ENCODE results near the gene SORCS2. TPM values are rescaled to one million over a fixed set of nuclear protein-coding genes. Genes with fewer than 3 reads are reported as not detected.
A peak's percentile ranks its signal among the peaks of the same experiment; 100 is the strongest.

Gene SORCS2
- total RNA-seq, 2 donors from 2014 or later = not detected

DNA sequence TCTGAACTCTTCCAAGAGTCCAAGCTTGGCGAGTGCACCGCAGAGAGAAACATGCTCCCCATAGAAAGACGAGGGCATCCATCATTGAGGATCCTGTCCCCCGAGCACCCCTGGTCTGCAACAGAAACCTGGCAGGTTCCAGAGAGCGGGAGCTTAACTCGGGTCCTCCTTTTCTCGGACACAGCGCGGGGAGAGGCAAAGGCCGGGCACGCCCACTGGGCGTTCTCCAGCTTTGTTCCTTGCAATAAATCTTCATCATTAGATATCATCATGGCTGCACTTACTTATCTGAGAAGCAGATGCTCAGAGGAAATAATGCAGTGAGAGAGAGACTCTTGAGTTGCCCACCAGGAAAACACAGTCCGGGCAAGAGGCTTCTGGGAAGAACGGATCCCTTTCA lies 332.5 kb downstream of the SORCS2 start:
- peaks cover 68% of the 10 kb centered on the region for H3K27me3 Mint-ChIP-seq
- H3K4me3 Mint-ChIP-seq = peak overlapping the region; percentile 19
- ATAC-seq = no peak
- H3K9me3 ChIP-seq (ENCODE audit: control insufficient read depth, low read length, poor library complexity, severe bottlenecking) = no peaks in the 10 kb centered on the region
- no peak for DNase-seq
- peaks cover 4% of the 10 kb centered on the region for H3K36me3 Mint-ChIP-seq (ENCODE audit: low read depth)
- H3K27ac Mint-ChIP-seq = no peak overlapping the region
- H3K4me1 Mint-ChIP-seq = peaks cover 7% of the 10 kb centered on the region

- no peaks in the 10 kb centered on the region for H3K9me3 ChIP-seq (ENCODE audit: control insufficient read depth, low read length, poor library complexity, severe bottlenecking)
- Mint-ChIP-seq H3K36me3 (ENCODE audit: low read depth) (peaks cover 4% of the 10 kb centered on the region), H3K4me3 (no peak overlapping the region), H3K4me1 (peaks cover 7% of the 10 kb centered on the region), H3K27me3 (peaks cover 68% of the 10 kb centered on the region), H3K27ac (no peak overlapping the region)
- no peak for ATAC-seq
- no peak for DNase-seq
Measured at GRCh38 chr4:7526491-7526890, 334.2 kb downstream of the SORCS2 start.

GRCh38 chr4:7526929-7527535 lies 334.7 kb downstream of the SORCS2 start:
- H3K27ac Mint-ChIP-seq = no peak overlapping the region
- DNase-seq (no peak), ATAC-seq (no peak)
- no peaks in the 10 kb centered on the region for H3K9me3 ChIP-seq (ENCODE audit: control insufficient read depth, low read length, poor library complexity, severe bottlenecking)
- peaks cover 7% of the 10 kb centered on the region for H3K4me1 Mint-ChIP-seq
- no peak overlapping the region for H3K4me3 Mint-ChIP-seq
- H3K36me3 Mint-ChIP-seq (ENCODE audit: low read depth) = peaks cover 4% of the 10 kb centered on the region
- peaks cover 68% of the 10 kb centered on the region for H3K27me3 Mint-ChIP-seq

DNA sequence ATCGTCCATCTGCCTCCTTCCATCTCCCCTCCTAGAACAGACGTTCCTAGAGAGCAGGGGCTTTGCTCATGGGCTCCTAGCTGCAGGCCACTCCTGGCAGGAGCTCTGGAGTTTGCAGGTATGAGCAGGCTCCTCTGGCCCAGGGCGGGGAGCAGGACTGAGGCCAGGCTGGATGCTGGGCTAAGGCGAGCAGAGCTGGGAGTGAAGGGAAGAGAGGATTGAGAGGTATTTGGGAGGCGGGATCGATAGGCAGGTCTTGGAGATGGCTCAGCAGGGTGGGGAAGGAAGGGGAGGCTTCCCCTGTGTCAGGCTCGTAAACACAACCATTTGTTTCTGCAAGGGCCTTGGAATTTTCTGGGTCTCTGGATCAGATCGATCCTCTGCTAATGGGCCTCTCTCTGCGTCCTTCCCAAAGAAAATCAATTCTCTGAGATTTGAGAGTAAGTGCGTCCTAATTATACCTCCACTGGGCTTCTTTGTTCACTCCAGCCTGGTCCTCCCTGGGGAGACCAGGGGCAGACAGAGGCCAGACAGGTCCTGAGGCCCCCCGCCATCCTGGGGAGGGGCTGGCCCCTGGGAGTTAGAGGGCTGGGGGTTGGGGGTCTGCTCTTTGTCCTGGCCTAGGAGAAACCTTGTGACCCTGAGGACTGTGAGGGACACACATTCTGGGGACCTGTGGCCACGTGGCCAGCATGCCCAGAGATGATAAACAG lies 337.2 kb downstream of the SORCS2 start:
- Mint-ChIP-seq H3K27me3 (peaks cover 68% of the 10 kb centered on the region), H3K4me3 (no peak overlapping the region), H3K27ac (no peak overlapping the region), H3K4me1 (peaks cover 3% of the 10 kb centered on the region), H3K36me3 (ENCODE audit: low read depth) (peaks cover 6% of the 10 kb centered on the region)
- ATAC-seq (no peak), DNase-seq (no peak)
- H3K9me3 ChIP-seq (ENCODE audit: control insufficient read depth, low read length, poor library complexity, severe bottlenecking) = no peaks in the 10 kb centered on the region

GRCh38 chr4:7530082-7530481 lies 337.7 kb downstream of the SORCS2 start:
- Mint-ChIP-seq H3K27ac (no peak overlapping the region), H3K4me3 (no peak overlapping the region), H3K36me3 (ENCODE audit: low read depth) (peaks cover 6% of the 10 kb centered on the region), H3K27me3 (peaks cover 62% of the 10 kb centered on the region), H3K4me1 (no peaks in the 10 kb centered on the region)
- H3K9me3 ChIP-seq (ENCODE audit: control insufficient read depth, low read length, poor library complexity, severe bottlenecking) = no peaks in the 10 kb centered on the region
- no peak for DNase-seq
- ATAC-seq = no peak

GRCh38 chr4:7530932-7531639 lies 338.7 kb downstream of the SORCS2 start:
- Mint-ChIP-seq H3K4me3 (no peak overlapping the region), H3K4me1 (no peaks in the 10 kb centered on the region), H3K36me3 (ENCODE audit: low read depth) (peaks cover 4% of the 10 kb centered on the region), H3K27ac (no peak overlapping the region), H3K27me3 (peaks cover 52% of the 10 kb centered on the region)
- ATAC-seq (no peak), DNase-seq (no peak)
- no peaks in the 10 kb centered on the region for H3K9me3 ChIP-seq (ENCODE audit: control insufficient read depth, low read length, poor library complexity, severe bottlenecking)

- Mint-ChIP-seq H3K4me1 (no peaks in the 10 kb centered on the region), H3K27ac (no peak overlapping the region), H3K27me3 (peaks cover 48% of the 10 kb centered on the region), H3K36me3 (ENCODE audit: low read depth) (peaks cover 2% of the 10 kb centered on the region), H3K4me3 (no peak overlapping the region)
- ATAC-seq = no peak
- no peak for DNase-seq
- no peaks in the 10 kb centered on the region for H3K9me3 ChIP-seq (ENCODE audit: control insufficient read depth, low read length, poor library complexity, severe bottlenecking)
Measured at GRCh38 chr4:7531640-7531994, 339.3 kb downstream of the SORCS2 start.

DNA sequence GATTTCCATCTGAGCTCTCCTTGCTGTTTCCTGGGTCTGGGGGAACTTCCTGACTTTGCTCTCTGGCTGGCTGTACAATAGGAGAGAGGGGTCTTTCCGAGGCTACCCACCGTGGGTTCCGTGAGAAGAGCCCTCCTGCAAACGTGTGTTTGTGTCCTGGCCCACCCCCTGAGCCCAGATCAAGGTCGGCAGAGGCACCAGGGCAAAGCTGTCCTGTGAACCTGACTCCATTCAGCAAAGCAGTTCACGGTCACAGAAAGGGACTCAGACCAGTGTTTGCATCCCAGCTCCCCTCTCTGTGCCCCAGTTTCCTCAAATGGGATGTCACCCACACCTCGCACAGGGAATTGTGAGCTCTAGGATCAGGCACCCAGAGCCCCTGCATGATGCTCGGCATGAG lies 339.7 kb downstream of the SORCS2 start:
- H3K27ac Mint-ChIP-seq = no peak overlapping the region
- H3K27me3 Mint-ChIP-seq = peaks cover 47% of the 10 kb centered on the region
- no peak overlapping the region for H3K4me3 Mint-ChIP-seq
- no peaks in the 10 kb centered on the region for H3K4me1 Mint-ChIP-seq
- peaks cover 2% of the 10 kb centered on the region for H3K36me3 Mint-ChIP-seq (ENCODE audit: low read depth)
- ATAC-seq (no peak), DNase-seq (no peak)
- no peaks in the 10 kb centered on the region for H3K9me3 ChIP-seq (ENCODE audit: control insufficient read depth, low read length, poor library complexity, severe bottlenecking)

GRCh38 chr4:7533267-7533666 lies 340.9 kb downstream of the SORCS2 start:
- H3K9me3 ChIP-seq (ENCODE audit: control insufficient read depth, low read length, poor library complexity, severe bottlenecking) = no peaks in the 10 kb centered on the region
- no peak for DNase-seq
- Mint-ChIP-seq H3K4me1 (no peaks in the 10 kb centered on the region), H3K4me3 (no peak overlapping the region), H3K27ac (no peak overlapping the region), H3K27me3 (peaks cover 42% of the 10 kb centered on the region), H3K36me3 (ENCODE audit: low read depth) (peaks cover 2% of the 10 kb centered on the region)
- ATAC-seq = no peak

DNA sequence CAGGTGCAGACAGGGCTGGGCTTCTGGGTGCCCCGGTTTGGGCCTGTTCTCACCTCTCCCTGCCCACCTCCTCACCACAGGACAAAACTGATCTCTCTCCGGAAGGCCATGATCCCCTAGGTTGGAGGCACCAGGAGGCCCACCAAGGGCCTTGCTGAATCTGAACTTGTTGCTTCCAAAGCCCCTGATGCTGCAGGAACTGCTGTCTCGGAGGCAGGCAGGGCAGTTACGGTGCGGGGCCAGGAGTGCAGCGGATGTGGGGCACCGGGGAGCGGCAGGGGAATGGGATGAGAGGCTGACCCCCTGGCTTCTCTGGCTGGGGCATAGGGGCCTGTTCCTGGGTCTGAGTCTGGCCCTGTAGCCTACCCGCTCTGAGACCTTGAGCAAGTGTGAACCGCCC lies 342.8 kb downstream of the SORCS2 start:
- DNase-seq = no peak
- peaks cover 4% of the 10 kb centered on the region for H3K36me3 Mint-ChIP-seq (ENCODE audit: low read depth)
- ATAC-seq = no peak

DNA sequence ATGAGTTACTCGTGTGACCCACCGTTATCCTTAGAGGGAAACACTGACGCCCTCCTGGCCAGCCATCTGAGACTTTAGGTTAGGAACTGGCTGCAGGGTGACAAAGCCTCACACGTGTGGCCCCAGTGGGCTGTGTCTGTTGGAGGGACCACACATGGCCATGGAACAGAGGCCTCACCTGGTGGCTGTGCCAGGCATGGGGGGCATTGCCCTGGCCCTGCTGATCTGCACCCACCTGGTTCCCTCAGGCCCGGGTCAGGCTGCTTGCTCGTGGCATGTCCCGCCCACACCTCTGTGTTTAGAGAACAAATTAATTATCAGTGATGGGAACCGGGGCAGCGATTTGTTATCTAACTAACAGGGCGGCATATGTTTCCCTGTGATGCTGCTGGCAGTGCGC lies 343.3 kb downstream of the SORCS2 start:
- peaks cover 4% of the 10 kb centered on the region for H3K36me3 Mint-ChIP-seq (ENCODE audit: low read depth)
- H3K27ac Mint-ChIP-seq = no peak overlapping the region
- peaks cover 25% of the 10 kb centered on the region for H3K27me3 Mint-ChIP-seq

More for the DNA sequence above, 342.8 kb downstream of the SORCS2 start:
- H3K4me1 Mint-ChIP-seq = peaks cover 2% of the 10 kb centered on the region
- no peaks in the 10 kb centered on the region for H3K9me3 ChIP-seq (ENCODE audit: control insufficient read depth, low read length, poor library complexity, severe bottlenecking)
- H3K4me3 Mint-ChIP-seq = no peak overlapping the region
- peaks cover 30% of the 10 kb centered on the region for H3K27me3 Mint-ChIP-seq
- H3K27ac Mint-ChIP-seq = no peak overlapping the region

DNA sequence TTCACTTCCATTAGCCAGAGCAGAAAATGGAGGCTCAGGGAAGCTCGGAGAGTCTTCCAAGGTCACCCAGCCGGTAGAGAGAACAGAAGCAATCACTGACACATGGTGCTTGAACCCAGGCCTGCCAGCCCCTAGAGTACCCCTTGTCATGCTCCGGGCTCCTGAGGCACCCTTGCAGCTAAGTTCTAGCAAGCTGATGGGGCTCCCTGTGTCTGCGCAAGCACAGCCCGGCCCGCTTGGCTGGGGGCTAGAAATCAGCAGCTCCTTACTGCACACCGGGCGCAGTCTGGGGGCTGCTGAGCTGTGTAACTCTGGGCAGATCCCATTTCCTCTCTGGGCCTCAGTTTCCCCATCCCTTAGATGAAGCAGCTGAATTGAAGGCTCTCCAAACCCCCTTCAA lies 344.5 kb downstream of the SORCS2 start:
- Mint-ChIP-seq H3K4me3 (no peak overlapping the region), H3K4me1 (peaks cover 2% of the 10 kb centered on the region), H3K27ac (no peak overlapping the region), H3K36me3 (ENCODE audit: low read depth) (peaks cover 4% of the 10 kb centered on the region), H3K27me3 (peaks cover 16% of the 10 kb centered on the region)
- no peaks in the 10 kb centered on the region for H3K9me3 ChIP-seq (ENCODE audit: control insufficient read depth, low read length, poor library complexity, severe bottlenecking)
- ATAC-seq = no peak
- no peak for DNase-seq

More for the DNA sequence above, 343.3 kb downstream of the SORCS2 start:
- Mint-ChIP-seq H3K4me3 (no peak overlapping the region), H3K4me1 (peaks cover 2% of the 10 kb centered on the region)
- no peaks in the 10 kb centered on the region for H3K9me3 ChIP-seq (ENCODE audit: control insufficient read depth, low read length, poor library complexity, severe bottlenecking)
- DNase-seq (no peak), ATAC-seq (no peak)

DNA sequence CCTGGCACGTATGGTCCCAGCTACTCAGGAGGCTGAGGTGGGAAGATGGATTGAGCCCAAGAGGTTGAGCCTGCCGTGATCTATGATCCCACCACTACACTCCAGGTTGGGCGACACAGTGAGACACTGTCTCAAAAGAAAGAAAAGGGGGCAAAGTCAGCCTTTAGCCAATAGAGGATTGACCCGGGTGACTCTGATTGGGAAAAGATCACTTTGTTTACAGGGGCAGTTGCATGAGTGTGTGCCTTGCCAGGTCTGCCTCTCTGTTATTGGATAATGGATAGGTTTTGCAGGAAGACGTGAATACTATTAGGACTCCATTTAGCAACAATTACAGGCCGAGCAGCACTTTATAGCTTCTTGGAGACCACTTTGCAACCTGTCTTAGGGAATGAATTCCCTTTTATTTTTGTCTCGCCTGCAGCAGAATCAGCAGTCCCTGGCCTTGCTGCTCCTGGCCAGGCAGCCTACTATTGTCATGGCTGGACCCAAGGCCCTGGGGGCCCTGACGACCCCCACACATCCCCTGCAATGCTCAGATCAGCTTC lies 345.6 kb downstream of the SORCS2 start:
- ATAC-seq (no peak), DNase-seq (no peak)
- Mint-ChIP-seq H3K4me1 (peaks cover 2% of the 10 kb centered on the region), H3K4me3 (no peak overlapping the region), H3K36me3 (ENCODE audit: low read depth) (peaks cover 2% of the 10 kb centered on the region), H3K27me3 (peaks cover 7% of the 10 kb centered on the region), H3K27ac (no peak overlapping the region)
- H3K9me3 ChIP-seq (ENCODE audit: control insufficient read depth, low read length, poor library complexity, severe bottlenecking) = no peaks in the 10 kb centered on the region

Measured in T-helper 17 cell (primary cell).